ENCODE measurements around the gene SAMMSON. TPM values are rescaled to one million over a fixed set of nuclear protein-coding genes. Genes with fewer than 3 reads are reported as not detected.

Gene SAMMSON
- total RNA-seq, 1 donor from 2014 or later: not detected

- no peaks in the 10 kb centered on the region for H3K4me1 Mint-ChIP-seq
- no peaks in the 10 kb centered on the region for H3K36me3 Mint-ChIP-seq
- TF ChIP-seq CTCF (IDR thresholded peaks at IDR 0.05; ENCODE audit: unreplicated experiment): no peak
- no peak overlapping the region for H3K4me3 Mint-ChIP-seq
- no peak for DNase-seq (ENCODE audit: low spot score in 2 of 2, unreplicated experiment in 2 of 2)
- no peak overlapping the region for H3K27ac Mint-ChIP-seq
- no peaks in the 10 kb centered on the region for H3K9me3 Mint-ChIP-seq
- H3K27me3 Mint-ChIP-seq (ENCODE audit: low read depth): peaks cover 17% of the 10 kb centered on the region
Observed at GRCh38 chr3:70057426-70057825, 57.9 kb downstream of the SAMMSON start.

GRCh38 chr3:70061096-70061495, 61.6 kb downstream of the SAMMSON start:
- Mint-ChIP-seq H3K4me3 (no peak overlapping the region), H3K4me1 (no peaks in the 10 kb centered on the region), H3K9me3 (no peaks in the 10 kb centered on the region), H3K27ac (no peak overlapping the region), H3K36me3 (no peaks in the 10 kb centered on the region), H3K27me3 (ENCODE audit: low read depth) (peaks cover 2% of the 10 kb centered on the region)
- TF ChIP-seq CTCF (IDR thresholded peaks at IDR 0.05; ENCODE audit: unreplicated experiment): no peak
- no peak for DNase-seq (ENCODE audit: low spot score in 2 of 2, unreplicated experiment in 2 of 2)

GRCh38 chr3:70064194-70064779, 64.8 kb downstream of the SAMMSON start:
- no peak for DNase-seq (ENCODE audit: low spot score in 2 of 2, unreplicated experiment in 2 of 2)
- Mint-ChIP-seq H3K27ac (no peak overlapping the region), H3K4me3 (no peak overlapping the region), H3K36me3 (no peaks in the 10 kb centered on the region), H3K4me1 (peaks cover 15% of the 10 kb centered on the region), H3K9me3 (no peaks in the 10 kb centered on the region), H3K27me3 (ENCODE audit: low read depth) (peaks cover 16% of the 10 kb centered on the region)
- peak; percentile 68 for TF ChIP-seq CTCF (IDR thresholded peaks at IDR 0.05; ENCODE audit: unreplicated experiment)

- Mint-ChIP-seq H3K27me3 (ENCODE audit: low read depth) (peaks cover 29% of the 10 kb centered on the region), H3K4me1 (peaks cover 15% of the 10 kb centered on the region), H3K36me3 (no peaks in the 10 kb centered on the region), H3K4me3 (no peak overlapping the region), H3K27ac (no peak overlapping the region), H3K9me3 (no peaks in the 10 kb centered on the region)
- TF ChIP-seq CTCF (IDR thresholded peaks at IDR 0.05; ENCODE audit: unreplicated experiment): no peak
- DNase-seq (ENCODE audit: low spot score in 2 of 2, unreplicated experiment in 2 of 2): no peak
Observed at GRCh38 chr3:70065696-70066253, 66.2 kb downstream of the SAMMSON start.

- peaks cover 48% of the 10 kb centered on the region for H3K27me3 Mint-ChIP-seq (ENCODE audit: low read depth)
- TF ChIP-seq CTCF (IDR thresholded peaks at IDR 0.05; ENCODE audit: unreplicated experiment): no peak
- DNase-seq (ENCODE audit: low spot score in 2 of 2, unreplicated experiment in 2 of 2): no peak
- H3K36me3 Mint-ChIP-seq: no peaks in the 10 kb centered on the region
- H3K27ac Mint-ChIP-seq: peak overlapping the region; percentile 3
- peaks cover 29% of the 10 kb centered on the region for H3K4me1 Mint-ChIP-seq
- no peaks in the 10 kb centered on the region for H3K9me3 Mint-ChIP-seq
- no peak overlapping the region for H3K4me3 Mint-ChIP-seq
Observed at GRCh38 chr3:70067860-70068521, 68.5 kb downstream of the SAMMSON start.
